H1 (cell line): ENCODE results near the gene MACROD2. TPM values are rescaled to one million over a fixed set of nuclear protein-coding genes. Genes with fewer than 3 reads are reported as not detected.

ENCODE experiments used
- CTCF ChIA-PET: fragments of 300-600 bp; sonication (Branson Sonifier 250); formaldehyde crosslinking; loops from one replicate; lab custom pipeline; 2021; ENCODE audit not compliant: partially characterized antibody; lab: Charles Lee
- POLR2A ChIA-PET: fragments of 300-600 bp; sonication (Branson Sonifier 250); formaldehyde crosslinking; loops from one replicate; lab custom pipeline; 2021; ENCODE audit warnings: inconsistent platforms; ENCODE audit not compliant: partially characterized antibody; lab: Charles Lee
- DNase-seq, 2 experiments: peaks; one replicate each; pipeline versions ENCODE4 v3.0.0 to v3.0.0-alpha.2; 2010 to 2022; ENCODE audit warnings: low spot score in 2 of 2, low read depth in 1 of 2, mixed read lengths in 1 of 2
- FAIRE-seq: peaks from 2 replicates; lab custom pipeline; 2011; peaks lifted over from hg19 to GRCh38; lab: Jason Lieb, UNC
- H2AFZ ChIP-seq: 2 replicates; pipeline ENCODE4 v1.8.1; 2012; ENCODE audit warnings: low read length, inconsistent platforms
- H2AK5ac ChIP-seq: 2 replicates; pipeline ENCODE4 v1.6.1; 2013; ENCODE audit warnings: low read depth, low read length
- H2BK120ac ChIP-seq: replicated peaks from 2 replicates; pipeline ENCODE3; 2013; ENCODE audit warnings: low read depth, low read length, inconsistent platforms
- H2BK12ac ChIP-seq: 2 replicates; pipeline ENCODE4 v1.6.1; 2013; ENCODE audit warnings: low read depth, low read length
- H2BK15ac ChIP-seq: 2 replicates; pipeline ENCODE4 v1.6.1; 2013; ENCODE audit warnings: low read length
- H2BK20ac ChIP-seq: 2 replicates; pipeline ENCODE4 v1.6.1; 2013; ENCODE audit warnings: low read length
- H2BK5ac ChIP-seq: 2 replicates; pipeline ENCODE4 v1.6.1; 2013; ENCODE audit warnings: low read depth, low read length
- H3K14ac ChIP-seq: 2 replicates; pipeline ENCODE4 v1.6.1; 2013; ENCODE audit warnings: inconsistent platforms; ENCODE audit not compliant: insufficient read length
- H3K18ac ChIP-seq: 2 replicates; pipeline ENCODE4 v1.6.1; 2013; ENCODE audit warnings: low read length; ENCODE audit errors: extremely low read depth
- H3K23ac ChIP-seq: 2 replicates; pipeline ENCODE4 v1.6.1; 2013; ENCODE audit warnings: inconsistent platforms; ENCODE audit not compliant: insufficient read length
- H3K23me2 ChIP-seq: 2 replicates; pipeline ENCODE4 v1.6.1; 2013; ENCODE audit warnings: low read depth, low read length
- H3K27ac ChIP-seq: 2 replicates; pipeline ENCODE4 v1.6.1; 2011; ENCODE audit warnings: low read depth, low read length, inconsistent platforms
- H3K27me3 ChIP-seq, 4 experiments: replicated peaks in 1 of 4; 1 replicate in 1 of 4; 2 replicates in 3 of 4; pipeline versions ENCODE4 v1.6.1 to v1.8.1; 2011 to 2013; ENCODE audit warnings: low read length in 3 of 4, mild to moderate bottlenecking in 3 of 4, inconsistent platforms in 2 of 4, mixed read lengths in 2 of 4, moderate library complexity in 1 of 4; ENCODE audit not compliant: control insufficient read depth in 3 of 4, insufficient read depth in 3 of 4; ENCODE audit errors: extremely low read depth in 1 of 4
- H3K36me3 ChIP-seq, 4 experiments: 2 replicates each; pipeline versions ENCODE4 v1.6.1 to v1.8.1; 2011 to 2013; ENCODE audit warnings: mild to moderate bottlenecking in 4 of 4, low read length in 3 of 4, moderate library complexity in 2 of 4, control low read depth in 1 of 4, inconsistent platforms in 1 of 4; ENCODE audit not compliant: insufficient read depth in 4 of 4, control insufficient read depth in 2 of 4
- H3K4ac ChIP-seq: replicated peaks from 2 replicates; pipeline ENCODE3; 2013; ENCODE audit warnings: low read length, low read depth, mixed read lengths, inconsistent platforms; ENCODE audit not compliant: insufficient read length
- H3K4me1 ChIP-seq, 4 experiments: replicated peaks in 1 of 4; 1 replicate in 1 of 4; 2 replicates in 3 of 4; pipeline versions ENCODE4 v1.6.1 to v1.8.1; 2011 to 2013; ENCODE audit warnings: low read length in 3 of 4, inconsistent platforms in 2 of 4, mixed read lengths in 1 of 4; ENCODE audit not compliant: insufficient read depth in 4 of 4, control insufficient read depth in 3 of 4
- H3K4me2 ChIP-seq, 2 experiments: 2 replicates each; pipeline versions ENCODE4 v1.6.1 to v1.8.1; 2011 to 2013; ENCODE audit warnings: low read depth in 2 of 2, low read length in 2 of 2, control low read depth in 1 of 2, inconsistent platforms in 1 of 2, mild to moderate bottlenecking in 1 of 2; ENCODE audit not compliant: insufficient read depth in 1 of 2
- H3K4me3 ChIP-seq, 4 experiments: fragments of 200-600, 300-600 bp in 1 of 4; sonication (generic), shearing (Covaris generic), sonication (Bioruptor Twin) in 1 of 4; 2 replicates each; pipeline versions ENCODE4 v1.5.1 to v1.8.1; 2011 to 2016; ENCODE audit warnings: low read length in 4 of 4, low read depth in 3 of 4, control low read depth in 2 of 4, inconsistent platforms in 2 of 4, mild to moderate bottlenecking in 2 of 4, mixed read lengths in 1 of 4, moderate library complexity in 1 of 4; ENCODE audit not compliant: insufficient read depth in 2 of 4; ENCODE audit errors: extremely low read depth in 1 of 4
- H3K56ac ChIP-seq: replicated peaks from 2 replicates; pipeline ENCODE3; 2013; ENCODE audit warnings: low read depth, mild to moderate bottlenecking, mixed read lengths, low read length, inconsistent platforms; ENCODE audit not compliant: insufficient read length
- H3K79me1 ChIP-seq: 2 replicates; pipeline ENCODE4 v1.6.1; 2013; ENCODE audit warnings: low read depth, low read length, control low read depth
- H3K79me2 ChIP-seq, 2 experiments: 2 replicates each; pipeline versions ENCODE4 v1.6.1 to v1.8.1; 2012 to 2013; ENCODE audit warnings: low read length in 2 of 2, mild to moderate bottlenecking in 2 of 2, inconsistent platforms in 1 of 2; ENCODE audit not compliant: insufficient read depth in 2 of 2, control insufficient read depth in 1 of 2
- H3K9ac ChIP-seq, 4 experiments: replicated peaks in 1 of 4; 1 replicate in 1 of 4; 2 replicates in 3 of 4; pipeline versions ENCODE4 v1.6.1 to v1.8.1; 2011 to 2013; ENCODE audit warnings: low read depth in 3 of 4, low read length in 3 of 4, control low read depth in 2 of 4, mild to moderate bottlenecking in 2 of 4, moderate library complexity in 2 of 4, inconsistent platforms in 1 of 4; ENCODE audit errors: extremely low read depth in 1 of 4
- H3K9me3 ChIP-seq, 2 experiments: 2 replicates each; pipeline versions ENCODE4 v1.6.1 to v1.8.1; 2012 to 2013; ENCODE audit warnings: mild to moderate bottlenecking in 2 of 2, moderate library complexity in 2 of 2, control low read depth in 1 of 2, inconsistent platforms in 1 of 2, low read depth in 1 of 2, low read length in 1 of 2, mixed read lengths in 1 of 2; ENCODE audit not compliant: insufficient read depth in 2 of 2
- H4K20me1 ChIP-seq, 2 experiments: replicated peaks in 1 of 2; 2 replicates each; pipeline versions ENCODE3 to v1.8.1; 2011 to 2013; ENCODE audit warnings: inconsistent platforms in 2 of 2, low read length in 2 of 2, mild to moderate bottlenecking in 1 of 2; ENCODE audit not compliant: insufficient read depth in 2 of 2, control insufficient read depth in 1 of 2
- H4K5ac ChIP-seq: 2 replicates; pipeline ENCODE4 v1.6.1; 2013; ENCODE audit warnings: low read length, low read depth, mixed read lengths, inconsistent platforms; ENCODE audit not compliant: insufficient read length
- H4K8ac ChIP-seq: 2 replicates; pipeline ENCODE4 v1.8.0; 2013; ENCODE audit warnings: mild to moderate bottlenecking, moderate library complexity, low read length, inconsistent platforms; ENCODE audit not compliant: insufficient read depth; ENCODE audit errors: extremely low read depth
- H4K91ac ChIP-seq: replicated peaks from 2 replicates; pipeline ENCODE3; 2013; ENCODE audit warnings: low read length, mixed read lengths, inconsistent platforms; ENCODE audit not compliant: insufficient read length
- CBX5 ChIP-seq: fragments of 300-800, 300-1000 bp; sonication (generic); IDR thresholded peaks from 2 replicates; pipeline ENCODE4 v1.7.1; 2016; ENCODE audit warnings: antibody characterized with exemption, low read length, low read depth
- MAFK ChIP-seq: IDR thresholded peaks from 2 replicates; pipeline ENCODE4 v1.6.1; 2012; ENCODE audit warnings: low read depth, mild to moderate bottlenecking, improper control_type of control experiment, low read length
- MAX ChIP-seq: IDR thresholded peaks from 2 replicates; pipeline ENCODE4 v1.6.1; 2012; ENCODE audit warnings: inconsistent platforms
- WGBS, 2 experiments: shearing (Covaris generic) in 1 of 2; methylation state at CpG; one replicate each; pipeline versions ENCODE4 v1.1.6 to v1.1.7; 2013 to 2015; ENCODE audit warnings: low lambda C conversion rate in 2 of 2, mixed read lengths in 2 of 2, inconsistent platforms in 1 of 2, low coverage in 1 of 2, missing lambda C conversion rate in 1 of 2; ENCODE audit not compliant: insufficient replicate concordance in 2 of 2, insufficient coverage in 1 of 2, insufficient read length in 1 of 2; ENCODE audit errors: extremely low coverage in 1 of 2, missing lambda C conversion rate in 1 of 2; 5-methylcytosine and 5-hydroxymethylcytosine counted together
- polyA plus RNA-seq, 7 experiments: library from polyadenylated mRNA; depleted of rRNA in 3 of 7; stranded (reverse) in 5 of 7; unstranded in 2 of 7; fragments of >200 nt in 5 of 7; fragments of 200-250 nt in 2 of 7; gene quantifications; 1 replicate in 5 of 7; 2 replicates in 1 of 7; 4 replicates in 1 of 7; pipeline versions ENCODE4 v1.2.1 to v1.2.3, GENCODE V29; 2011 to 2013; ENCODE audit warnings: missing spikeins in 2 of 7, mixed read lengths in 2 of 7
- total RNA-seq: library from RNA; stranded (reverse); fragmentation: NEBNext Ultra II Directional; extraction: Animal tissue kit (Norgen Biotek cat#: 25700); gene quantifications from 2 replicates; pipeline ENCODE4 v1.2.1, GENCODE V29; 2021

MACROD2 gene
- total and polyA plus RNA-seq, 2 of the 8 experiments (the other 6 are each of a cell fraction or from before 2014, with no cell fraction given) = 0.70 to 3.9 TPM

GRCh38 chr20:15399781-15400180 lies 1404.5 kb downstream of the MACROD2 start:
- Histone ChIP-seq H3K27ac (no peak overlapping the region), H2BK12ac (no peak overlapping the region), H3K23me2 (no peaks in the 10 kb centered on the region), H2BK120ac (no peak overlapping the region), H2AFZ (no peak overlapping the region), H3K4ac (no peak overlapping the region), H3K4me1 (peaks cover 0 to 3% (median 0%) of the 10 kb centered on the region in 4 experiments; a peak in 3 of 7 replicates), H4K20me1 (no peaks in the 10 kb centered on the region), H2BK15ac (no peak overlapping the region), H3K23ac (no peak overlapping the region), H4K8ac (no peak overlapping the region), H2BK20ac (no peak overlapping the region), H3K18ac (no peak overlapping the region), H3K56ac (no peak overlapping the region), H3K36me3 (no peaks in the 10 kb centered on the region), H3K79me2 (no peaks in the 10 kb centered on the region), H3K4me3 (no peak overlapping the region), H4K5ac (no peak overlapping the region), H3K9ac (no peak overlapping the region), H2BK5ac (no peak overlapping the region), H3K14ac (no peak overlapping the region), H3K9me3 (peaks cover 0 to 4% of the 10 kb centered on the region in 2 experiments; a peak in 1 of 4 replicates), H2AK5ac (no peak overlapping the region), H4K91ac (no peak overlapping the region), H3K27me3 (no peaks in the 10 kb centered on the region), H3K4me2 (no peak overlapping the region), H3K79me1 (no peaks in the 10 kb centered on the region)
- TF ChIP-seq MAFK (no peak), CBX5 (no peak), MAX (no peak)
- CTCF ChIA-PET = no interaction called here
- POLR2A ChIA-PET = no interaction called here
- 85% methylated on average over 2 of the region's 2 CpGs; no CpG with 5 or more reads in 1 of the 2 experiments for WGBS, 2 experiments
- DNase-seq (no peak), FAIRE-seq (no peak)
